ENCODE measurements around the gene SNX30. TPM values are rescaled to one million over a fixed set of nuclear protein-coding genes. Genes with fewer than 3 reads are reported as not detected.

Gene SNX30
- total RNA-seq, 1 experiment from 2014 or later, result 8.1 TPM

- DNase-seq (ENCODE audit: low read depth), result peak; percentile 68
Observed at GRCh38 chr9:112881331-112881730, 130.8 kb downstream of the SNX30 start.

- DNase-seq (ENCODE audit: low read depth), result peak; percentile 54
Observed at GRCh38 chr9:112884101-112884500, 133.5 kb downstream of the SNX30 start.

- no peak for DNase-seq (ENCODE audit: low read depth)
Observed at GRCh38 chr9:112884721-112885120, 134.2 kb downstream of the SNX30 start.

GRCh38 chr9:112885324-112885723 is 134.8 kb downstream of the SNX30 start:
- DNase-seq (ENCODE audit: low read depth), result no peak

- DNase-seq (ENCODE audit: low read depth), result no peak
Observed at GRCh38 chr9:112886351-112886750, 135.8 kb downstream of the SNX30 start.

GRCh38 chr9:112887381-112887780 is 136.8 kb downstream of the SNX30 start:
- DNase-seq (ENCODE audit: low read depth), result no peak

GRCh38 chr9:112890106-112891081 is 139.8 kb downstream of the SNX30 start, which contains the start of gene SLC46A2:
TSS of gene SLC46A2 (minus strand) at chr9:112890876. CDS start at chr9:112890681, 195 bp downstream.
- DNase-seq (ENCODE audit: low read depth), result no peak

- DNase-seq (ENCODE audit: low read depth), result no peak
Observed at GRCh38 chr9:112891521-112891920, 141.0 kb downstream of the SNX30 start.

- DNase-seq (ENCODE audit: low read depth), result no peak
Observed at GRCh38 chr9:112892981-112893380, 142.4 kb downstream of the SNX30 start.

GRCh38 chr9:112894041-112894440 is 143.5 kb downstream of the SNX30 start:
- peak; percentile 45 for DNase-seq (ENCODE audit: low read depth)

- DNase-seq (ENCODE audit: low read depth), result no peak
Observed at GRCh38 chr9:112894699-112895098, 144.1 kb downstream of the SNX30 start.

GRCh38 chr9:112896131-112896530 is 145.6 kb downstream of the SNX30 start:
- no peak for DNase-seq (ENCODE audit: low read depth)

GRCh38 chr9:112898872-112899311 is 148.3 kb downstream of the SNX30 start:
- no peak for DNase-seq (ENCODE audit: low read depth)

GRCh38 chr9:112900488-112900887 is 149.9 kb downstream of the SNX30 start:
- DNase-seq (ENCODE audit: low read depth), result no peak

GRCh38 chr9:112900901-112901300 is 150.3 kb downstream of the SNX30 start:
- no peak for DNase-seq (ENCODE audit: low read depth)

GRCh38 chr9:112905084-112905483 is 154.5 kb downstream of the SNX30 start:
- no peak for DNase-seq (ENCODE audit: low read depth)

- DNase-seq (ENCODE audit: low read depth), result no peak
Observed at GRCh38 chr9:112911736-112912135, 161.2 kb downstream of the SNX30 start.

GRCh38 chr9:112912636-112913035 is 162.1 kb downstream of the SNX30 start:
- no peak for DNase-seq (ENCODE audit: low read depth)

- DNase-seq (ENCODE audit: low read depth), result no peak
Observed at GRCh38 chr9:112913326-112913725, 162.8 kb downstream of the SNX30 start.

- DNase-seq (ENCODE audit: low read depth), result no peak
Observed at GRCh38 chr9:112914524-112914923, 164.0 kb downstream of the SNX30 start.

GRCh38 chr9:112917047-112917986 is 166.8 kb downstream of the SNX30 start:
- DNase-seq (ENCODE audit: low read depth), result no peak

- no peak for DNase-seq (ENCODE audit: low read depth)
Observed at GRCh38 chr9:112917987-112918362, 167.4 kb downstream of the SNX30 start.
